SK-N-SH treated with all-trans-retinoic acid at 6 μM for 48 hours (cell line): ENCODE data around the gene KLHDC4.

ENCODE experiments used
- ATAC-seq: fragments of 200-7000 bp; cut with Tn5 transposase; 3 replicates; pipeline ENCODE4 v1.9.1; 2020; ENCODE audit warnings: mild to moderate bottlenecking, moderate library complexity
- ARNTL ChIP-seq: fragments of 450-650 bp; formaldehyde crosslinking; IDR thresholded peaks from 2 replicates; pipeline ENCODE4 v1.5.0; 2020; ENCODE audit warnings: low read depth, mild to moderate bottlenecking, moderate library complexity, borderline replicate concordance
- CSDC2 ChIP-seq: fragments of 250-450 bp; sonication (Bioruptor Pico); IDR thresholded peaks from 2 replicates; pipeline ENCODE4 v1.5.0; 2020; ENCODE audit warnings: mild to moderate bottlenecking, moderate library complexity
- ESRRG ChIP-seq: fragments of 250-450 bp; sonication (Bioruptor Pico); IDR thresholded peaks from 2 replicates; pipeline ENCODE4 v1.6.1; 2021; ENCODE audit warnings: mild to moderate bottlenecking
- GLIS3 ChIP-seq: fragments of 250-450 bp; sonication (Bioruptor Pico); IDR thresholded peaks from 2 replicates; pipeline ENCODE4 v1.5.0; 2020; ENCODE audit warnings: mild to moderate bottlenecking, moderate library complexity
- OSR1 ChIP-seq: fragments of 250-450 bp; sonication (Bioruptor Pico); IDR thresholded peaks from 2 replicates; pipeline ENCODE4 v1.8.0; 2022; ENCODE audit warnings: moderate library complexity, mild to moderate bottlenecking, inconsistent platforms
- RARB ChIP-seq: fragments of 250-450 bp; sonication (Bioruptor Pico); IDR thresholded peaks from 2 replicates; pipeline ENCODE4 v1.8.0; 2021; ENCODE audit warnings: mild to moderate bottlenecking, moderate library complexity
- TCF4 ChIP-seq: fragments of 250-450 bp; sonication (Bioruptor Pico); IDR thresholded peaks from 2 replicates; pipeline ENCODE4 v1.8.0; 2021; ENCODE audit warnings: mild to moderate bottlenecking, moderate library complexity, borderline replicate concordance
- TOX ChIP-seq: fragments of 250-450 bp; sonication (Bioruptor Pico); IDR thresholded peaks from 2 replicates; pipeline ENCODE4 v1.8.0; 2021; ENCODE audit warnings: mild to moderate bottlenecking, moderate library complexity, borderline replicate concordance
- TSHZ2 ChIP-seq: fragments of 250-450 bp; sonication (Bioruptor Pico); IDR thresholded peaks from 2 replicates; pipeline ENCODE4 v1.5.0; 2020; ENCODE audit warnings: mild to moderate bottlenecking, moderate library complexity
- ZFP30 ChIP-seq: fragments of 450-650 bp; formaldehyde crosslinking; IDR thresholded peaks from 2 replicates; pipeline ENCODE4 v1.5.0; 2022; ENCODE audit warnings: mild to moderate bottlenecking, moderate library complexity
- ZNF565 ChIP-seq: fragments of 450-650 bp; formaldehyde crosslinking; conservative IDR thresholded peaks from 2 replicates; pipeline ENCODE4 v1.5.0; 2020; ENCODE audit warnings: low read depth, mild to moderate bottlenecking, moderate library complexity
- ZNF70 ChIP-seq: fragments of 450-650 bp; formaldehyde crosslinking; IDR thresholded peaks from 2 replicates; pipeline ENCODE4 v1.5.0; 2020; ENCODE audit warnings: mild to moderate bottlenecking, moderate library complexity
- ZNF8 ChIP-seq: fragments of 450-650 bp; formaldehyde crosslinking; IDR thresholded peaks from 2 replicates; pipeline ENCODE4 v1.5.0; 2020; ENCODE audit warnings: mild to moderate bottlenecking, moderate library complexity
- TF ChIP-seq, protein P1 (sequence below): fragments of 250-450 bp; sonication (Bioruptor Pico); IDR thresholded peaks from 2 replicates; pipeline ENCODE4 v1.8.0; 2021; ENCODE audit warnings: low read depth, mild to moderate bottlenecking, moderate library complexity, borderline replicate concordance
- TF ChIP-seq, protein P2 (sequence below): fragments of 250-450 bp; sonication (Bioruptor Pico); IDR thresholded peaks from 2 replicates; pipeline ENCODE4 v1.5.1; 2021; ENCODE audit warnings: mild to moderate bottlenecking, moderate library complexity
- TF ChIP-seq, protein P3 (sequence below): fragments of 250-450 bp; sonication (Bioruptor Pico); IDR thresholded peaks from 2 replicates; pipeline ENCODE4 v1.5.1; 2020; ENCODE audit warnings: low read depth, mild to moderate bottlenecking, moderate library complexity
- TF ChIP-seq, protein P4 (sequence below): fragments of 250-450 bp; sonication (Bioruptor Pico); IDR thresholded peaks from 2 replicates; pipeline ENCODE4 v1.8.0; 2020; ENCODE audit warnings: mild to moderate bottlenecking, moderate library complexity, borderline replicate concordance

The KLHDC4 gene

GRCh38 chr16:87809150-87809902 lies 43.5 kb upstream of the KLHDC4 start:
- no peak for ATAC-seq
- TF ChIP-seq, protein P1, sequence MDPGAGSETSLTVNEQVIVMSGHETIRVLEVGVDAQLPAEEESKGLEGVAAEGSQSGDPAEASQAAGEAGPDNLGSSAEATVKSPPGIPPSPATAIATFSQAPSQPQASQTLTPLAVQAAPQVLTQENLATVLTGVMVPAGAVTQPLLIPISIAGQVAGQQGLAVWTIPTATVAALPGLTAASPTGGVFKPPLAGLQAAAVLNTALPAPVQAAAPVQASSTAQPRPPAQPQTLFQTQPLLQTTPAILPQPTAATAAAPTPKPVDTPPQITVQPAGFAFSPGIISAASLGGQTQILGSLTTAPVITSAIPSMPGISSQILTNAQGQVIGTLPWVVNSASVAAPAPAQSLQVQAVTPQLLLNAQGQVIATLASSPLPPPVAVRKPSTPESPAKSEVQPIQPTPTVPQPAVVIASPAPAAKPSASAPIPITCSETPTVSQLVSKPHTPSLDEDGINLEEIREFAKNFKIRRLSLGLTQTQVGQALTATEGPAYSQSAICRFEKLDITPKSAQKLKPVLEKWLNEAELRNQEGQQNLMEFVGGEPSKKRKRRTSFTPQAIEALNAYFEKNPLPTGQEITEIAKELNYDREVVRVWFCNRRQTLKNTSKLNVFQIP (CRISPR knock-in tag) = no peak
- TF ChIP-seq TOX (CRISPR knock-in tag) = no peak
- no peak for TF ChIP-seq ZNF565 (CRISPR knock-in tag)
- TF ChIP-seq RARB (CRISPR knock-in tag) = no peak
- TF ChIP-seq GLIS3 (CRISPR knock-in tag) = no peak
- TF ChIP-seq TCF4 (CRISPR knock-in tag) = no peak
- TF ChIP-seq, protein P2, sequence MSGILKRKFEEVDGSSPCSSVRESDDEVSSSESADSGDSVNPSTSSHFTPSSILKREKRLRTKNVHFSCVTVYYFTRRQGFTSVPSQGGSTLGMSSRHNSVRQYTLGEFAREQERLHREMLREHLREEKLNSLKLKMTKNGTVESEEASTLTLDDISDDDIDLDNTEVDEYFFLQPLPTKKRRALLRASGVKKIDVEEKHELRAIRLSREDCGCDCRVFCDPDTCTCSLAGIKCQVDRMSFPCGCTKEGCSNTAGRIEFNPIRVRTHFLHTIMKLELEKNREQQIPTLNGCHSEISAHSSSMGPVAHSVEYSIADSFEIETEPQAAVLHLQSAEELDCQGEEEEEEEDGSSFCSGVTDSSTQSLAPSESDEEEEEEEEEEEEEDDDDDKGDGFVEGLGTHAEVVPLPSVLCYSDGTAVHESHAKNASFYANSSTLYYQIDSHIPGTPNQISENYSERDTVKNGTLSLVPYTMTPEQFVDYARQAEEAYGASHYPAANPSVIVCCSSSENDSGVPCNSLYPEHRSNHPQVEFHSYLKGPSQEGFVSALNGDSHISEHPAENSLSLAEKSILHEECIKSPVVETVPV (CRISPR knock-in tag) = no peak
- no peak for TF ChIP-seq ARNTL
- TF ChIP-seq, protein P3, sequence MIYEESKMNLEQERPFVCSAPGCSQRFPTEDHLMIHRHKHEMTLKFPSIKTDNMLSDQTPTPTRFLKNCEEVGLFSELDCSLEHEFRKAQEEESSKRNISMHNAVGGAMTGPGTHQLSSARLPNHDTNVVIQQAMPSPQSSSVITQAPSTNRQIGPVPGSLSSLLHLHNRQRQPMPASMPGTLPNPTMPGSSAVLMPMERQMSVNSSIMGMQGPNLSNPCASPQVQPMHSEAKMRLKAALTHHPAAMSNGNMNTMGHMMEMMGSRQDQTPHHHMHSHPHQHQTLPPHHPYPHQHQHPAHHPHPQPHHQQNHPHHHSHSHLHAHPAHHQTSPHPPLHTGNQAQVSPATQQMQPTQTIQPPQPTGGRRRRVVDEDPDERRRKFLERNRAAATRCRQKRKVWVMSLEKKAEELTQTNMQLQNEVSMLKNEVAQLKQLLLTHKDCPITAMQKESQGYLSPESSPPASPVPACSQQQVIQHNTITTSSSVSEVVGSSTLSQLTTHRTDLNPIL (CRISPR knock-in tag) = no peak
- TF ChIP-seq, protein P4, sequence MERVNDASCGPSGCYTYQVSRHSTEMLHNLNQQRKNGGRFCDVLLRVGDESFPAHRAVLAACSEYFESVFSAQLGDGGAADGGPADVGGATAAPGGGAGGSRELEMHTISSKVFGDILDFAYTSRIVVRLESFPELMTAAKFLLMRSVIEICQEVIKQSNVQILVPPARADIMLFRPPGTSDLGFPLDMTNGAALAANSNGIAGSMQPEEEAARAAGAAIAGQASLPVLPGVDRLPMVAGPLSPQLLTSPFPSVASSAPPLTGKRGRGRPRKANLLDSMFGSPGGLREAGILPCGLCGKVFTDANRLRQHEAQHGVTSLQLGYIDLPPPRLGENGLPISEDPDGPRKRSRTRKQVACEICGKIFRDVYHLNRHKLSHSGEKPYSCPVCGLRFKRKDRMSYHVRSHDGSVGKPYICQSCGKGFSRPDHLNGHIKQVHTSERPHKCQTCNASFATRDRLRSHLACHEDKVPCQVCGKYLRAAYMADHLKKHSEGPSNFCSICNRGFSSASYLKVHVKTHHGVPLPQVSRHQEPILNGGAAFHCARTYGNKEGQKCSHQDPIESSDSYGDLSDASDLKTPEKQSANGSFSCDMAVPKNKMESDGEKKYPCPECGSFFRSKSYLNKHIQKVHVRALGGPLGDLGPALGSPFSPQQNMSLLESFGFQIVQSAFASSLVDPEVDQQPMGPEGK (CRISPR knock-in tag) = no peak
- TF ChIP-seq OSR1 (CRISPR knock-in tag) = no peak
- TF ChIP-seq ZNF8 (CRISPR knock-in tag) = no peak
- no peak for TF ChIP-seq TSHZ2 (CRISPR knock-in tag)
- no peak for TF ChIP-seq ESRRG

- TF ChIP-seq GLIS3 (CRISPR knock-in tag) (no peak), CSDC2 (CRISPR knock-in tag) (no peak), ZNF70 (no peak), TSHZ2 (CRISPR knock-in tag) (no peak), ZFP30 (CRISPR knock-in tag) (no peak)
- TF ChIP-seq, protein P3 (CRISPR knock-in tag) = no peak
- TF ChIP-seq, protein P1 (CRISPR knock-in tag) = no peak
- ATAC-seq = no peak
Measured at GRCh38 chr16:87808108-87808507, 42.3 kb upstream of the KLHDC4 start.
